ENCODE data around the gene CD8B2.
"Not testable (repeated sequence)": the region's sequence is repeated elsewhere in the genome, so short reads cannot be mapped to it uniquely, and the experiment has no call there.

The CD8B2 gene

GRCh38 chr2:106551417-106552130, 64.4 kb downstream of the CD8B2 start:
- no peak for DNase-seq

GRCh38 chr2:106552921-106553320, 65.8 kb downstream of the CD8B2 start:
- DNase-seq: no peak

- no peak for DNase-seq
Observed at GRCh38 chr2:106553321-106553720, 66.2 kb downstream of the CD8B2 start.

- no peak for DNase-seq
Observed at GRCh38 chr2:106554411-106554810, 67.2 kb downstream of the CD8B2 start.

GRCh38 chr2:106555053-106555452, 67.9 kb downstream of the CD8B2 start:
- DNase-seq: no peak

GRCh38 chr2:106559786-106560185, 72.6 kb downstream of the CD8B2 start:
- not testable (repeated sequence) for DNase-seq

GRCh38 chr2:106560773-106561172, 73.6 kb downstream of the CD8B2 start:
- no peak for DNase-seq

- no peak for DNase-seq
Observed at GRCh38 chr2:106561356-106561755, 74.2 kb downstream of the CD8B2 start.

- peak in 1 of 56 donors; percentile 12 for DNase-seq
Observed at GRCh38 chr2:106561803-106562202, 74.6 kb downstream of the CD8B2 start.

GRCh38 chr2:106562268-106563186, 75.4 kb downstream of the CD8B2 start:
- peak in 4 of 56 donors; percentile 3 to 19 (median 10) for DNase-seq

- DNase-seq: no peak
Observed at GRCh38 chr2:106563195-106563594, 76.0 kb downstream of the CD8B2 start.

GRCh38 chr2:106565599-106565998, 78.4 kb downstream of the CD8B2 start:
- DNase-seq: no peak

GRCh38 chr2:106566050-106566449, 78.9 kb downstream of the CD8B2 start:
- DNase-seq: peak in 1 of 56 donors; percentile 20

- DNase-seq: not testable (repeated sequence)
Observed at GRCh38 chr2:106566484-106566883, 79.3 kb downstream of the CD8B2 start.

- no peak for DNase-seq
Observed at GRCh38 chr2:106570316-106570715, 83.2 kb downstream of the CD8B2 start.

All from amygdala (tissue), 56 donors.